NCI-H345 (cell line): Measurements from ENCODE around the gene FAM83G.
"Not testable (repeated sequence)": the region's sequence is repeated elsewhere in the genome, so short reads cannot be mapped to it uniquely, and the experiment has no call there.

Source experiments
- DNase-seq: peaks from one replicate; lab custom pipeline; 2025; lab: John Stamatoyannopoulos, UW

The FAM83G gene

GRCh38 chr17:18954321-18954720, 50.2 kb downstream of the FAM83G start:
- no peak for DNase-seq

- DNase-seq = no peak
Measured at GRCh38 chr17:18953231-18953728, 51.3 kb downstream of the FAM83G start.

- DNase-seq = no peak
Measured at GRCh38 chr17:18951941-18952842, 52.4 kb downstream of the FAM83G start, which contains the start of gene SLC5A10. SLC5A10 (plus strand) TSS chr17:18952165; CDS start chr17:18952206, 41 bp downstream.

GRCh38 chr17:18950944-18951905, 53.3 kb downstream of the FAM83G start:
- DNase-seq = no peak

- DNase-seq = no peak
Measured at GRCh38 chr17:18950346-18950745, 54.2 kb downstream of the FAM83G start.

- no peak for DNase-seq
Measured at GRCh38 chr17:18949566-18949965, 55.0 kb downstream of the FAM83G start.

GRCh38 chr17:18948476-18949006, 56.0 kb downstream of the FAM83G start:
- no peak for DNase-seq

GRCh38 chr17:18947866-18948265, 56.7 kb downstream of the FAM83G start:
- no peak for DNase-seq

GRCh38 chr17:18946536-18946935, 58.0 kb downstream of the FAM83G start:
- DNase-seq = no peak

- DNase-seq = no peak
Measured at GRCh38 chr17:18944646-18945045, 59.9 kb downstream of the FAM83G start.

- DNase-seq = no peak
Measured at GRCh38 chr17:18938692-18939023, 65.9 kb downstream of the FAM83G start.

- no peak for DNase-seq
Measured at GRCh38 chr17:18937981-18938691, 66.4 kb downstream of the FAM83G start.

GRCh38 chr17:18933102-18934058, 71.2 kb downstream of the FAM83G start:
- DNase-seq = no peak

- DNase-seq = no peak
Measured at GRCh38 chr17:18932360-18933055, 72.1 kb downstream of the FAM83G start.

- DNase-seq = no peak
Measured at GRCh38 chr17:18928628-18929125, 75.9 kb downstream of the FAM83G start.

GRCh38 chr17:18925187-18925586, 79.4 kb downstream of the FAM83G start:
- no peak for DNase-seq

GRCh38 chr17:18922596-18922995, 82.0 kb downstream of the FAM83G start:
- DNase-seq = not testable (repeated sequence)

GRCh38 chr17:18921912-18922451, 82.6 kb downstream of the FAM83G start:
- DNase-seq = no peak

- no peak for DNase-seq
Measured at GRCh38 chr17:18921485-18921884, 83.1 kb downstream of the FAM83G start.
